Stimulated activated CD4-positive, alpha-beta T cell treated with anti-CD3 and anti-CD28 coated beads, TNF-alpha, amount 100 ng/mL, for 24 hours (primary cell): ENCODE measurements around the gene CLEC4D.
A peak's percentile ranks its signal among the peaks of the same experiment; 100 is the strongest.
"Not testable (repeated sequence)": the region's sequence is repeated elsewhere in the genome, so short reads cannot be mapped to it uniquely, and the experiment has no call there.

Source experiments
- DNase-seq, 3 experiments: peaks; one replicate each; pipeline ENCODE4 v3.0.0-alpha.2; 2020; ENCODE audit warnings: low read depth in 3 of 3

The CLEC4D gene

GRCh38 chr12:8513256-8513655 lies at the start of gene CLEC4D:
Gene CLEC4D, plus strand, starts transcription at chr12:8513503. Its CDS starts 230 bp downstream, at chr12:8513733.
- no peak for DNase-seq

DNA sequence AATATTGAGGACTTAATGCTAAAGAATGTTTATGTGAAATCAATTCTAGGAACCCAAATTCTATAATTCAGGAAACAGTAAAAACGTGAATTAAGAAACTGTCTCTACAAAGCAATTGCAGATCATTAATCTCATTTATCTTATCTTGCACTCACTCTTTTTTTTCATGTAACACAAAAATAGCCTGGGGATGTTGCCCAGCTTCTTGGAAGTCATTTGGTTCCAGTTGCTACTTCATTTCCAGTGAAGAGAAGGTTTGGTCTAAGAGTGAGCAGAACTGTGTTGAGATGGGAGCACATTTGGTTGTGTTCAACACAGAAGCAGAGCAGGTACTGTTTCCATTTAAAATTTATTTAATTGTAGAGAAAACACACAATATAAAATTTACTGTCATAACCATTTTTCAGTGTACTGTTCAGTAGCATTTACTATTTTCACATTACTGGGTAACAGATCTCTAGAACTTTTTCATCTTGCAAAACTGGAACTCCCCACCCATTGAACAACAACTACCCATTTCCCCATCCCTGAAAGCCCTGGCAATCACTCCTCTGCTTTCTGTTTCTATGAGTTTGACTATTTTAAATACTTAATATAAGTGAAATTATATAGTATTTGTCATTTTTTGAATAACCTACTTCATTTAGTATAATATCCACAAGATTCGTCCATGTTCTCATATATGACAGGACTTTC lies 47.9 kb upstream of the CLEC4D start:
- no peak for DNase-seq

DNA sequence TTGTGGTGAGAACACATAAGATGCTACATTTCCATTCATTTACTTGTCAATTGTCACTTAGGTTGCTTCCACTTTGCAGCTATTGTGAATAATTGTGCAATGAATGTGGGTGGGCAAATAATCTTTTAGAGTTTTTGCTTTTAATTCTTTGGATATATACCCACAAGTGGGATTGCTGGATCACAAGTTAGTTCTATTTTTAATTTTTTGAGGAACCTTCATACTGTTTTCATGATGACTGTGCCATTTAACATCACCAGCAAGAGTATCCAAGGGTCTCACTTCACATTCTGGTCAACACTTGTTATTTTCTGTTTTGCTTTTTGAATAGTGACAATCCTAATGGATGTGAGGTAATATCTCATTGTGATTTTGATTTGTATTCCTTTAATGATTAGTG lies 47.1 kb upstream of the CLEC4D start:
- DNase-seq = no peak

GRCh38 chr12:8471090-8471489 lies 42.2 kb upstream of the CLEC4D start:
- no peak for DNase-seq

GRCh38 chr12:8475508-8476203 lies 37.6 kb upstream of the CLEC4D start:
- DNase-seq = no peak

DNA sequence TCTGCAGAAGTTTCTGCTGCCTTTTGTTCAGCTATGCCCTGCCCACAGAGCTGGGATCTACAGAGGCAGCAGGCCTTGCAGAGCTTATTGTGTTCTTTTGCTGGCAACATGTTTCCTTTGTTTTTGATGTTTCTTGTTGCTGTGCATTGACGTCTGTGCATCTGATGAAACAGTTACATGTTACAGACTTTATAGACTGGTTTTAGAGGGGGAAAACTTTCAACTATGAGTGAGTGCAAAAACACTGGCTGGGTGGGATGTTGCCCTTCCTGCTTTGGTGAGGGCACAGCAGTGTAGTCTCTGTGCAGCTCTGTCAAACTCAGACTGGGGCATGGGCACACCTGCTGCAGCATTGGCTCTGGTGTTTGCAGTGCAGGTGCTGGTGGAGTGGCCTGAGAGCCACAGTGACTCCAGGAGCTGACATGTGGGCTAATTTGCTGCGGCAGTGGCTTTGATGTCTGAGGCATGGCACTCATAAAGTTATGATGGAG lies 30.7 kb upstream of the CLEC4D start:
- DNase-seq = no peak

GRCh38 chr12:8483079-8483478 lies 30.2 kb upstream of the CLEC4D start:
- no peak for DNase-seq

- DNase-seq = no peak
Measured at GRCh38 chr12:8491646-8492530, 21.4 kb upstream of the CLEC4D start.

DNA sequence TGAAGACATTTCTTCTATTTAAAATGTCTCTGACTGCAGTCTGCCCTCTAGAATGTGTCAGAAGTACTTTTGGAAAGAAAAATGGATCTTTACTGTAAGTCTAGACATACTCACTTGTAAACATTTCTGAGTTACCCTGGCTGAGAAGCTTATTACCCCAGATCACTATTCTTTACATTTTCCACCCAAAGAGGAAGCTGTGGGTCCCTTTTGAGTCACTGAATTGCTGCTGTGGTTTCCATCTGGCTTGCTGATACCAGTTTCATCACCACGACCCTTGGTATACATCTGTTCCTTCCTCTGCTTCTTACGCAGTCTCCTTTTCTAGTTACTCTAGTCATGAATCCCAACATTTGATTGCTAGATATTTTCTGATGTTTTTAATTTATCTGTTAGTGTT lies 20.2 kb upstream of the CLEC4D start:
- DNase-seq = peak; percentile 13 to 39 (median 21)

DNA sequence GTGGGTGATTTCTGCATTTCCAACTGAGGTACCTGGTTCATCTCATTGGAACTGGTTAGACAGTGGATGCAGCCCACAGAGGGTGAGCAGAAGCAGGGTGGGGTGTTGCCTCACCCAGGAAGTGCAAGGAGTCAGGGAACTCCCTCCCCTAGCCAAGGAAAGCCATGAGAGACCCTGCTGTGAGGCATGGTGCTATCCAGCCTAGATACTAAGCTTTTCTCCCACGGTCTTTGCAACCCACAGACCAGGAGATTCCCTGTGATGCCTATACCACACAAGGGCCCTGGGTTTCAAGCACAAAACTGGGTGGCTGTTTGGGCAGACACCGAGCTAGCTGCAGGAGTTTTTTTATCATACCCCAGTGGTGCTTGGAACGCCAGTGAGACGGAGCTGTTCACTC lies 17.6 kb upstream of the CLEC4D start:
- DNase-seq = not testable (repeated sequence)

DNA sequence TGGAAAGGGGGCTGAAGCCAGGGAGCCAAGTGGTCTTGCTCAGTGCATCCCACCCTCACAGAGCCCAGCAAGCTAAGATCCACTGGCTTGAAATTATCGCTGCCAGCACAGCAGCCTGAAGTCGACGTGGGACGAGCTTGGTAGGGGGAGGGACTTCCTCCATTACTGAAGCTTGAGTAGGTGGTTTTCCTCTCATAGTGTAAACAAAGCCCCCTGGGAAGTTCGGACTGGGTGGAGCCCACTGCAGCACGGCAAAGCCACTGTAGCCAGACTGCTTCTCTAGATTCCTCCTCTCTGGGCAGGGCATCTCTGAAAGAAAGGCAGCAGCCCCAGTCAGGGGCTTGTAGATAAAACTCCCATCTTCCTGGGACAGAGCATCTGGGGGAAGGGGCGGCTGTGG lies 17.2 kb upstream of the CLEC4D start:
- not testable (repeated sequence) for DNase-seq

DNA sequence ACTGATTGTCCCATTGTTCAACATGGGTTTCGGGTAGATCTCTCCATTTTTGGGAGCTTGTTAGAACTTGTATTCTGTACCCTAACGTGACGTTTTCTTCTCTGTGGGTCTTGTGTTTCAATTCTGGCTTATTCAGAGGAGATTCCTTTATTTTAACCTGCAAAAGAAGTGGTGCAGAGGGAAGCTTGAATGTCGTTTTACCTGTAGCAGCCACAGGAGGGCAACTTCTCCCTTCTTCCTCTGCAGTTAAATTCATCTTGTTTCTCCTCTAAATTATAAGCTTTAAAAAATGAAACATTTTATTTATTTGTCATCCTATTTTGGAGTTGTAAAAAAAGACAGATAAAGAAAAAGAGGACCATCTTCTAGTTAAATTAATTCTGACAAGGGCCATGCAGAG lies 13.7 kb upstream of the CLEC4D start:
- DNase-seq = no peak

GRCh38 chr12:8501720-8502119 lies 11.6 kb upstream of the CLEC4D start:
- DNase-seq = no peak

DNA sequence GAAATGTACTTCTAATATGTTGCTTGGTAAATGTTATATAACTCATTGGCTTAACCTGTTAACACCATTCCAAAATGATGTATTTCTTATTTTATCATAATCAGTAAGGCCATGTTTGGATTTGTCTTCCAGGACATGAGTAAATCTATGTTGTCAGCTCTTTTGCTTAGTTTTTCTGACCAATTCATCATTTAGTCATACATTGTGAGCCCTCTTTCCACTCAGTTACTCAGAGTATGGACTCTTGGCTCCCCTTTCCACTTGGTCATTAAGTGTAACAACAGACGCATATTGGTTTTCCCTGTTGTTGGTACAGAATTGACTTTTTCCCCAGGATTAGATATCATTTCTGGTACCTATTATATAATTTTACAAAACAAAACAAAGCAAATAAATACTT lies 9.0 kb upstream of the CLEC4D start:
- DNase-seq = no peak

DNA sequence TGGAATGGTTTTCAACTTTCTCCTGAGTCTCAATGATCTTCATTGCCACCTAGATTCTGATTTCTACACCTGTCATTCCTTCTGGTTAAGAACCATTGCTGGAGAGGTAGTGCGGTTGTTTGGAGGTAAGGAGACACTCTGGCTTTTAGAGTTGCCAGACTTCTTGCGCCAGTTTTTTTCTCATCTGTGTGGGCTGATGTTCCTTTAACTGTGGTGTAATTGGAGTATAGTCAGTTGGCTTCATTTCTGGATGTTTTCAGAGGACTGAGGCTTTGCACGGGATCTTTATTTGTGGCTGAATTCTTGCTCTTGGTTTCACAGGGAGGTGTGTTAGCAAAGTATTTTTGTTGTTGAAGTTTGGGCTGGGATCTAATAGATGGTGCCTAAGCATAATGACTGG lies 5.7 kb upstream of the CLEC4D start:
- no peak for DNase-seq

GRCh38 chr12:8508223-8508622 lies 5.1 kb upstream of the CLEC4D start:
- no peak for DNase-seq

DNA sequence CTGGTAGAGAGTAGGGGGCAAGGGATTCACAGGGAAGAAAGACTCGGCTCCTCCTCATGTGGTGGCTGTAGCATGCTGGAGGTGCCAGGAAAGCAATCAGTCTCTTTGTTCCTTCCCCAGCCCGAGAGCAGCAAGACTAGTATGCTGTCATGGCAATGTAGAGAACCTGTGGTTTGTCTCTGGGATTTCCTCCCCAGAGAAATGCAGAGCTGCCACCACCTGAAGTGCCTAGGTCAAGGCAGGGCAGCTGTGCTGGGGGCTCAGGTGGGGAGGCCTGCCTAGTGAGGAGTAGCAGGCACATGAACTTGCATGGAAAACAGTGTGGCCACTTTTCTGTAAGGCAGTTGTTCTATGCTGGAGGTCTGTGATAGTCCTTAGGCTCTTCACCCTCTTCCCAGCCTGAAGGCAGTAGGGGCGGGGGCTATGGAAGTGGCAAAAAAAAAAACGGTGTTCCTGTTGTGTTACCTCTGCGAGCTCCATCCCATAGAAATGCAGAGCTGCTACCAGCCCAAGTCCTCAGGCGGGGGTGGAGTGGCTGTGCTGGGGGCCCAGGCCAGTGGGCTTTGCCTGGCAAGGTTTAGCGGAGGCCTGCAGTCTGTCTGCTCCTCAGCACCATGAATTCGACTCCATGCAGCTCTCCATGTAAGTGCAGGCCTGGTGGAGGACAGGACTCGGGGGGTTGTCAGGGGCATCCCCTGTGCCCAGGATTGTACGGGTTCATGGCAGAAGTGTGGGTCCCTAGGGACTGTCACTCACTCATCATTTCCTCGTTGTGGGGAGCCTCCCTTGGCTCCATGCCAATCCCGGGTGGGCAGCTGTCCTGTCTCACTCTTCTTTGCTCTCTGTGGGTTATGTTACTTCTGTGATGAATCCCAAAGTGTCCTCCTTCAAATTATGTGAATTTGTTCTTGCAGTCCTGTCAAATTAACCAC lies 4.1 kb upstream of the CLEC4D start:
- no peak for DNase-seq

DNA sequence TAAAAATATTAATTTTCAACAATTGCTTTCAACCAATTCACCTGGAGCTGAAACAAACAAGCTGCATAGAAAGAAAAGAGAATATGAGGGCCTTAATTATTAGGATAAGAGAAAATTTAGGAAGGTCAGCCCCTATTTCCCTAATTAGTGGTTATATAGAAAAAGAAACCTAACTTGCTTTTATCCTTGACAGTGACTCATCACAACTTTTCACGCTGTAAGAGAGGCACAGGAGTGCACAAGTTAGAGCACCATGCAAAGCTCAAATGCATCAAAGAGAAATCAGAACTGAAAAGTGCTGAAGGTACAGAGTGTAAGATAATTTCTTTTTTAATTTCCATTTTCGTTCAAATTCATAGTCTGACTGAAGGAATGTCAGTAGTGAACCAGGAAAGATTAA lies 4.7 kb downstream of the CLEC4D start:
- DNase-seq = no peak

DNA sequence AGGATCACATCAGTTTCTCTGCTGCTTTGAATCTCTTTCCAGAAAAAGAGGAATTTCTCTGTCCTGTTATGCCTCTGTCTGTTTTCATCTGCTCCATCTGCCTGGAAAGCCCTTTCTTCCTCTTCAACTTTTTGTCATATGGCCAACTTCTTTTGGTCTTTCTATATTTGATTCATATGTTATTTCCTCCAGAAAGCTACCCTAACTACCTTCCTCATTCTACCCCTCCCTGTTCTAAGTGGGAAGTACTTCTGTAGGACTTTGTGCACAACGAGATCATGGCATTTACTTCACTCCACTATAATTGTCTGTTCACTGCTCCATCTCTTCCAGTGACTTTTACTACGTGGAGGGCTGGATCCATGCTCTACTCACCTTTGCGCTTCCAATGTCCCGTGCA lies 5.9 kb downstream of the CLEC4D start:
- no peak for DNase-seq

DNA sequence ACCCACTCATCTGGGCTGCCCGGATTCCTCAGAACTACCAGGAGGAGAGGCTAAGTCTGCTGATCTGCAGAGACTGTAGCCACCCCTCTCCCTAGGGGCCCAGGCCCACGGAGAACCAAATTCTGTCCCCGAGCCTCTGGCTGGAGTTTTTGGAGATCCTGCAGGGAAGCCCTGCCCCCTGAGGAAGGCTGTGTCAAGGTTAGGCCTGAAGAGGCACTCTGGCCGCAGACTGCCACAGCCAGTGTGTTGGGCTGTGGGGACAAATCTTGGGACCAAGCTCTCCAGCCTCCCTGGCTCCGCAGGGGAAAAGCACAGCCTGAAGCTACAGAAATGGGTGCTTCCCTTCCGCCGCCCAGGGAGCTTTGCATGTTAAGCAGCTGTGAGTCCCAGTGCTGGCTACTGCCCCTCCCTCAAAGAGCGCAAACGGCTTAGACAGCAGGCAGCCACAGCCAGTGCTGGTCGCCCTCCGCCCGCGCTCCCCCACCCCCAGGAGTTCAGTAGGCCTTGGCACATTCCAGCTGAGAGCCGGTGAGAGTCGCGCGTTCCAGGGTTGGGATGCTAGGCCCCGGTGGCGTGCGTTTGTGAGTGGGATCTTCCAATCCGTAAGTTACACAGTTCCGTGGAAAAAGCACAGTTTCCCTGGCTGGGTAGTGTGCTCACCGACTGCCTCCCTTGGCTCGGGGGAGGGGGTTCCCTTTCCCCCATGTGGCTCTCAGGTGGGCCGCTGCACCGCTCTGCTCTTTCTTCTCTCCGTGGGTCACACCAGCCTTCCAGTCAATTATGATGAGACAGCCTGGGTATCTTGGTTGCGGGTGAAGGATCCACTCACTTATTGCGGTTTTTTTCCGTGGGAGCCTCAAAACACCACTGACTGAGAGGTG lies 14.2 kb downstream of the CLEC4D start:
- no peak for DNase-seq
